HG02588 (cell line): Measurements from ENCODE around the gene ROR1.
"Not testable (repeated sequence)": the region's sequence is repeated elsewhere in the genome, so short reads cannot be mapped to it uniquely, and the experiment has no call there.

Experiments
- ATAC-seq: cut with Tn5 transposase; IDR thresholded peaks from one replicate; pipeline ENCODE4 v1.9.1; 2021; ENCODE audit warnings: mild to moderate bottlenecking, moderate library complexity; ENCODE audit not compliant: unreplicated experiment

Gene ROR1

DNA sequence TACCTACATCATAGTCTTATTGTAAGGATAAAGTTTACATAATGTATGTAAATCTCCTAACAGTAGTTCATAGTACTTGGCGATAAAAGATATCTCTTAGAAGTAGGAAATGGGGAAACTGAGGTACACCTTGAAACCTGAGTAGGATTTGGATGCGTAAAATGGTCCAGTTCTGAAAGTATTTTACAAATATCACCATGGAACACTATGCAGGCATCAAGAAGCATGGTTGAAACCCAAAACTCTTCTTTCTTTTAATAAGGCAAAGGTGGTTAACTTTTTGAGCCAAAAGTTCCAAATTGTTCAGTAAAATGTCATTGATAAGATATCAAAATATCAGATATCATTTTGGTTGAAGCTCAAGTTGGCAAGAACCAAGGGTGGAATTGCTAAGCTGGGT is 46.0 kb downstream of the ROR1 start:
- ATAC-seq, result no peak

DNA sequence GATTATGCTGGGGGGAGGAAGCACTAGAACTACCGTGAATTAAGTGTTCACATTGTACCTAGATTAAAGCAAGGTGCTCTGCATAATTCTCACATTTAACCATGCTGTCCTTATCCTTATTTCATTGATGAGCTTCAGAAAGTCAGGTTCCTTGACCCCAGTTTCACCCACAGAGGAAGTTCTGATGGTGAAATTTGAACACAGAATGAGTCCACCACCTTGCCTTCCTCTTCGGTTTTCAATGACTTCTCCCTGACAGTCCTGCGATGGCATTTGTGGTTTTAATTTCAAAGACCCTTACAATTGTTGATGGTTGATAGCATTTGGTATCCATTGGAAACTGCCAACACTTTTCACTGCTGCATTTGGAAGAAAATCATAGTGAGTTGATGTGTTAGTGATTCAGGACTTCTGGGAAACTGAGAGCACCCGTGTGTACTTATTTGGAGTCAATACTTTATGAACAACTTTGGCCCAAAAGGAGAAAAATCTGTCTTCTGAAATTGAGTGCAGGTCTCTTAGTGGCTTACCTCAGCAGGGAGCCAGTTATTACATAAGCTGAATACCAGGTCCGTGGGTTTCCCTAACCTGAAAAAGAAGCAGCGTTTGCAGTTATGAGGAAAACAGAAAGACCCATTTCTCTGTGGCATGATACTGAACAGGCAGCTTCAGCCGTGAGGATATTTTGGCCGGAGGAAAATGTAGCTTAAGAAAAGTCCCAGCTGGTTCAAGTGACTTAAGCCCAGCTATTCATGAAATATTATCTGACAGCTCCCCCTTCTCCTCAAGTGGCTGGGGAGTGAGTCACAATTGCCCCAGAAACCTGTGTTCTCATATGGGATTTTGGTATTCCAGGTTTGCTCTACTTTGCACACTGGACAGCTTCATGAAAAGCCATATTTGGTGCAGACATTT is 47.5 kb downstream of the ROR1 start:
- ATAC-seq, result no peak

DNA sequence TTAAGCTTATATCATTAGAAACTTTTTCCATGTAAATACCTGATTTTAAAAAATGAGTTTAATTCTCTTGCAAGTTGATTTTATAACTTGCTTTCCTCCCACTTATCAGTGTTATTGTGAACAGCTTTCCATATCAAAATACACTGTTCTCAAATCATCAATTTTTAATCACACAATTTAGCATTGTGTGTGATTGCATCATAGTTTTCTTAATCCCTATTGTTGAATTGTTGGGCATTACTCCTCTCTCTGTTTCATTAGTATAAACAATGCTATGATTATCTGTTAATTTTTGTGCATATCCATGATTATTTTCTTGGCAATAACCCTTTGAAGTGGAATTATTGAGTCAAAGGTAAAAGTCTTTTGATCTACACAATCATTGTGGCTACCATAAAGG is 48.7 kb downstream of the ROR1 start:
- ATAC-seq, result no peak

DNA sequence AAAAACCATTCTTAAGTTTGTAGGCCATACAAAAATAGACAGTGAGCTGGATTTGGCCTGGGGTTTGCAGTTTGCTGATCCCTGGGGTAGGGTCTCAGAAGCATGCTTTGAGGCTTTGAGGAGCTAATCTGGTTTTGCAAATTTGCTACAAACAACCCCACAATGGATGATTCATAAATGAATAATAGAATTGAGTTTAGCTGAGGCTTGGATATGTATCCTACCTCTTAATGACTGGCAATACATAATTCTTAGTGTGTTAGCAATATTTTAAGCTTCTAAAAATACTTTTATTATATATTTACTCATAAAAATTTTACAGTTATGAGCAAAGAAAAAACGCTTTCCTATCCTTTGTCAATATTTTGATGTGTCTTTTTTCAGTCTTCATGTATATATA is 50.6 kb downstream of the ROR1 start:
- ATAC-seq, result no peak

DNA sequence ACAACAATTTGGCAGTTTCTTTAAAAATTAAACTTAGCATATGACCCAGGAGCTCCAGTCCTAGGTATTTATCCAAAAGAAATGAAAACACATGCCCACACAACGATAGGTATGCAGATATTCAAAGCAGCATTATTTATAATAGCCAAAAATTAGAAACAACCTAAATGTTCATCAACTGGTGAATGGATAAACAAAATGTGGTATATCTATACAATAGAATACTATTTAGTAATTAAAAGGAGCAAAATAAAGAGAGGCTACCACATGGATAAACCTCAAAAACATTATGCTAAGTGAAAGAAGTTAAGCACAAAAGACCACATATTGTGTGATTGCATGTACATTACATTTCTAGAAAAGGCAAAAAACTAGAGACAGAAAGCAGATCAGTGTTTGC is 51.3 kb downstream of the ROR1 start:
- ATAC-seq, result no peak

DNA sequence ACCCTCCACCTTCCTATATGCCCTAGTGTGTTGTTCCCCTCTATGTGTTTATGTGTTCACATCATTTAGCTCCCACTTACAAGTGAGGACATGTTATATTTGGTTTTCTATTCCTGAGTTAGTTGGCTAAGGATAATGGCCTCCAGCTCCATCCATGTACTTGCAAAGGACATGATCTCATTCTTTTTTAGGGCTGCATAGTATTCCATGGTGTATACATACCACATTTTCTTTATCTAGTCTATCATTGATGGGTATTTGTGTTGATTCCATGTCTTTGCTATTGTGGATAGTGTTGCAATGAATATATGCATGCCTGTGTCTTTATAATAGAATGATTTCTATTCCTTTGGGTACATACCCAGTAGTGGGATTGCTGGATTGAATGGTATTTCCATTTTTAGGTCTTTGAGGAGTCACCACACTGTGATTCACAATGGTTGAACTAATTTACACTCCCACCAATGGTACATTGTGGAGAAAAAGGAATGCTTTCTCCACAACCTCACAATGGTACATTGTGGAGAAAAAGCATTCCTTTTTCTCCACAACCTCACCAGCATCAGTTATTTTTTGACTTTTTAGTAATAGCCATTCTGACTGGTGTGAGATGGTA is 52.5 kb downstream of the ROR1 start:
- not testable (repeated sequence) for ATAC-seq

DNA sequence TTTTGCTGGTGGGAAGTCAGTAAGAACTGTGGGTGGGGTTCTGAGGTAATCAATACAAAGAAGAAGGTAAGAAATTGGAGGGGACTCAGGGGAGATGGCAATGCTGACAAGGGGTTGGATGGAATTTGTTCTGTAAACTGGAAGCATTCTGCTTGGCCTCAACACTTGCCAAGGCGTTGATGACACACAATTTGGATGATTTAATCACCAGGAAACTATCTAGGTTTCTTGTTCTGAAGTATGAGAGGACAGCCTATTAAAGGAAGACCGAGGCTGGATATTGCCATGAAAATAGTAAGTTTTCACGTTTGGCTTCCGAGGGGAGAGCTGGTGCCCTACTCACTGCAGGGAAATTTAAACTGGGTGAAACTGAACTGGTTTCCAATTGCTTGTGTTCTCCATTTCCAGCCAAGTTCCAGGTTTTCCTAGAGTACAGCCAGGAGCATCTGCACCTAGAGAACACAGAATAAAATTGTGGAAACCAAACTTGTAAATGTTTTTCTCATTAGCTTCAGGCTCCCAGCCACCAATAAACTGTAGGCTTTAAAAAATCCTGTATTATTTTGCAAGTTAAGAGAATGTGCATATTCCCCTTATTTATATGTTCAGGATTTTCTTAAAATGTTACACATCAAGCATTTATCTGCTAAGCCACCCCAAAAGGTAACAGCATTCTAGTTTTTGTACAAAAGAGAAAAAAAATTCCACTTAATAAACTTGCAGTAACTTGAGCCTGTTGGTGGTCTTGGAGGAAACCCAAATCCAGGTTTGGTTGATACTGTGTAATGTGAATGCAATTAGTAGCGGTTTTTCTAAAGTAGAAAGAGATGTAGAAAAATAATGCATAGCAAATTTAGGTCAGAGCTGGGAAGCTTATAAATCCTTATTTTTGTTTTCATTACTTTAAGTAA is 53.8 kb downstream of the ROR1 start:
- no peak for ATAC-seq

DNA sequence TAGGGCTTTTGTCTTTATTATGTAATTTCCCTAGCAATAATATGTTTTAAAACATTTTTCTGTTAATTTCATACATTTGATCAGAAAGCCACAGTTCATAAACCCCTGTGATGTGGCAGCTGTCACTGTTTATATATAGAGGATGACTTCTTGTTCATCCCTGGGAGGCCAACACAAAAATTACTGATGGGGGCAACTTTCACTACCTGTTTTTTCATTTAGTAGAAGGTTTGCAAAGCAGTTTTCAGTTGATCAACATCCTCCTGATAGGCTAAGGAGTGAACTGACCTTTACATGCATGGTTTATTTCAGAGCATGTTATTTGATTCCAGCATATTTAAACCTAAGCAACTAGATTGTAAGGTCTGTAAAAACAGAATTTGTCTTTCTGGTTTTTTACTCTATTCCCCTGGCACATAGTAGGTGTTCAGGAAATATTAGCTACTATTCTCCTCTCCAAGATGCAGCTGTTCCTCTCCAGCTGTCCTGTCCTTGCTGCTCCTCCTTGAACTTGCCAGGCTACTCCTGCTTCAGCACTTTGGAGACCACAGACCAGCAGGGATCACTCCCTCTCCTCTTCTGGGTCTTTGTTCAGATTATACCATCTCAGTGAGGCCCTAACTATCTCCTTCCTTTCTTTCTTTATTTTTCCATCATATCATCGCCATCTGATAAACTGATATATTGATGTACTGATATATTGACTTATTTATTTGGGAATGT is 54.7 kb downstream of the ROR1 start:
- ATAC-seq, result peak; percentile 45

DNA sequence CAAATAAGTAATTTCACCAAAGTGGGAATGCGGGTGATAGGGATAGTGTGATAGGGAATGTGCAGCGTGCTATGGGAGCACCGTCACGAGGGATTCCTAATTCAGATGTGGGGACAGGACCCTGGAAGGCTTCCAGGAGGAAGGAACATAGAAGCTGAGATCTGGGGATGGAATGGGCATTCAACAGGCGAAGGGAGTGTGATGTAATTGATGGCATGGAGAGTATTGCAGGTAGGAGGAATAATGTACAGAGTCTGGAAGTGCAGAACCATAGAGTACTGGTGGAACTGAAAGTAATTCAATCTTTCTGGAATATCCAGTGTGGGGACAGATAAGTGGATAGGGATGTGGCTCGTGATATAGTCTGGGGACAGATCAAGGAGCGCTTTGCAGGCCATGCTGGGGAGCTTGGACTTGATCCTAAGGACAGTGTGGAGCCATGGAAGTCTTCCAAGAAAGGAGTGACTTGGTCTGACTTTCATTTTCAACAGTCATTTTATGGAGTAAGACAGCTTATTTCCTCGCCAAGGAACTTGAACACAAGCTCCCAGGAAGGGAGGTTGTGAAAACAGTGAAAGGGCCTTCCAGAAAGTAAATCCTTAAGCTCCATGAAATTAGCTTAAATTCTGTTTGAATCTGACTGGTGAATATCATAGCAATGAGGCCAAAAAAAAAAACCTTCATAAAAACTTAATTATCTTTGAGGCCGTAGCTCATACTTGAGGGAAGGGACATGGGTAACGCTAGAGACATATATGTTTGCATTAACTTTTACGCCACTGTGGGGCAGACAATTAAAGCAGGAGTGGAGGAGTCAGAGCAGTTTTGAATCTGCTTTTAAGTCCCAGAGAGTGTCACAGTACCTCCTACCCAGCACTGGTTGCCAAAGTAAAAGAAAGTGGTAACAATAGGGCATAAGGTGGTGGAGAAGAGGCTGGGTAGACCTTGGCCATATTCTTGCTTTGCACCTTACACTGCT is 55.8 kb downstream of the ROR1 start:
- no peak for ATAC-seq

DNA sequence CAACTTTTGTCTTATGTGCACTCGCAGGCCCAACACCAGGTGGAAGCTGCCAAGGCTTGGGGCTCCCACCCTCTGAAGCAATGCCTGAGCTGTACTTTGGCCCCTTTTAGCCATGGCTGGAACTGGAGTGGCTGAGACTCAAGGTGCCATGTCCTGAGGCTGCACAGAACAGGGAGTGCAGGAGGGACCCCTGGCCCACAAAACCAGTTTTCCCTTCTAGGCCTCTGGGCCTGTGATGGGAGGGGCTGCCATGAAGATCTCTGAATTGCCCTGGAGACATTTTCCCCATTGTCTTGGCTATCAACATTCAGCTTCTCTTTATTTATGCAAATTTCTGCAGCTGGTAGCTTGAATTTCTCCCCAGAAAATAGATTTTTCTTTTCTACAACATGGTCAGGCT is 57.6 kb downstream of the ROR1 start:
- ATAC-seq, result no peak

DNA sequence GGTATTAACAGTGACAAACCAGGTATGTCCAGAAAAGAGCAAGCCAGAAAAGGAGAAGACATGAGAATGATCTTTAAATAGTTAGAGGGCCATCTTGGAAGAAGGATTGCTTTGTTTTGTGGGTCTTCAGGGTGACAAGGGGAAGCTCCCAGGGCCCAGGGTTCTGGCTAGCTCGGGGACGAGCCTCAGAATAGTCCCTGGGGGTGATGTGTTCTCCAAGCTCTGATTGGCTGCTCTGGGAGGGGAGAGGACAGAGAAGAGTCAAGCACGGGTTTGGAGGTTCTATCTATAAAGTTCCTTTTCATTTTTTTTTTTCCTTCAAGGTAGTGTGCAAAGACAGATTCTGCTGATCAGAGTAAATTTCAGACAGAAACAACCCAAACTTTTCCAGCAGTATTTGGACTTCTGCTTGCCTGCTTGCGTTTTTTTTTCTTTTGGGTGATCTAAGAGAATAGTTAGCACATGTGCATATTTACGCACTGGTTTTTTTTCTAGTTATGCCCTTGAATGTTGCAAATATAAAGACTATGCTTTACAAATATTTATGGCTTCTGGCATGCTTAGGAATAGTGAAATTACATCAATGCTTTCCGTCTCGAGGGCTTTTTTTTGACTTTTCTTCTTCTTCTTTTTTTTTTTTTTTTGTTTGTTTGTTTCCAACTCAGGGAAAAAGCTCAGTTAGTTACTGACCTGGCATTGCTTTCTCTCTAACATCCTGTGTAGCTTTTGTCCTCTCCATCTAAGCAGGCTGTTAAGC is 59.7 kb downstream of the ROR1 start:
- no peak for ATAC-seq

DNA sequence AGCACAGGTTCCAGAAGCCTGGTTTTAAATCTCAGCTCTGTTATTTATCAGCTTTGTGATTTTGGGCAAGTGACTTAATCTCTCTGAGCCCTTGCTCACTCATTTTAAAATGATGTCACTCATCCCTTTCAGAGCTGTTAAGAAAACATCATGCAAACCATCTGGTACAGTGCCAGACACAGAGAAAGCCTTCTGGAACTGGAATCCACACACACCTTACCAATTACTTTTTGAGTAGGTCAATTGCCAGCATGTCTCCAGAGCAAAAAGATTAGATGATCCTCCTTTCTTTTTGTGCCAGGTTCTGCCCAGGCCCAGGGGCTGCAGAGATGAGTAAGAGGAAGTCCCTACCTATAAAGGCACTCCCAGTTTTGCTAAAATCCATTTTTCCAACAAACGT is 61.3 kb downstream of the ROR1 start:
- no peak for ATAC-seq

DNA sequence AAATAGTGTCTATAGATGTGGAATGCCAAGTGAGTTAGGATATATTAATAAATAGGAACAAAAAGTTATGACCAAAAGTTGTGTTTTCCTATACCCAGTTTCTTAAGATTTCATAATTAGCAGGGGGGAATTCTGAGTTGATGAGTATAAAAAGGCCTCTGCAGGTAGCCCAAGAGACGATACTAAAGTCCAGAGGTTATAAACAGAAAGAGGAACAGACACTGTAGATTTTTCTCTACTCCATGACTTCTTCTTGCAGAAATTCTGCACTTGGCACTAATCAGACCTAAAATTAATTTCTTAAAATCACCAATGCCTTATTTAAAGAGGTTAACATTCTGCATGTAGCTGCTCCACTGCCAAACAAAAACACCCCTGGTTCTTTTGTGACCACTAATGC is 62.6 kb downstream of the ROR1 start:
- no peak for ATAC-seq

DNA sequence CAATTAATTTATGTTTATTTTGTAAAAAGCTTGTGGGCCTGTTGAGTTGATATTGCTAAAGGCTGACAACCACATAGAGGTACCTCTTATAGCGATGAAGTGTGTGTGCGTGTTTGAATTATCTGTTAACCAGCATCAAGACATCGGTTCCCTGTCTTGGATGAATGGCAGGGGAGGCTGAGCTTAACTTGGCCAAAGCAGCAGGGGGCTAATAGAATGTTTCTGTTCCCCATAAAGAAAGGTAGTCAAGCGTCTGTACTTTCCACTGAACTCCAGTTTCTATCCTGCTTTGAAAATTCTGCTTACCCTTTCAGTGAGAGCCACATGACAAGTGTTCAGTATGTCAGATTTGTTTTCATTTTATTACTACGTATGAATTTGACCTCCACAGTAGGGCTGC is 63.0 kb downstream of the ROR1 start:
- ATAC-seq, result no peak

DNA sequence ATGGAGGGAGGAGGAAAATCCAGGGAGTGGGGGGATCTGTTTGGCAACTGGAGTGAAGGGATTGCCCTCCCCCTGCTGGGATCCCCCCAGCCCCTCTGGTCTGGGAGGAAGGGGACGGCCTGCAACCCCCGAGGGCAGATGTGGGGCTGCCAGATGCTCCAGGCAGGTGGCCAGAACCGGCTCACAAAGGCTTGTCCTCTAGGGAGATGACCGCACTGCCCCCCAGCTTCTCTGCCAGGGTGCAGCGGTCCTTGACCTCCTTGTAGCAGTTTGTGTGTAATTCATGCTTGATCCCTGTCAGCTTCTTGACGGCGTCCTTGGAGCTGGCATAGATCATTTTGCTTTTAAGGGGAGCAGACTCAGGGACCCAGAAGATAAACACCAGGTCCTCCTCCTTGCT is 69.2 kb downstream of the ROR1 start:
- no peak for ATAC-seq

DNA sequence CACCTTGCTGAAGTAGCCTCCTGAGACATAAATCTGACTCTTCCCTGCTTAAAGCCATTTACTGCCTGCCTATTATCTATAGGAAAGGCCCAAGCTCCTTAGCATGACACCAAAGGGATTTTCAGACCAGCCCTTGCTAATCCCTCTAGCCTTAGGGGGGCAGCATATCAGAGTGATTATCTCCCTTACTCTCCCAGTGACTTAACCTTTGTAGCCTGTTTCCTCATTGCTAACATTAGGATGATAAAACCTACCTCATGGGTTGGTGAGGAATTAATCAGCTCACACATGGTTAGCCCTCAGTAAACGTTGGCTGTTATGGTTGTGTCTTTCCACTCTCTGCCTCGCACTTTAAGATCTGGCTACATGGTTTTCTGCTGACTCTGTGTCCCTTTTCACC is 70.1 kb downstream of the ROR1 start:
- ATAC-seq, result no peak

DNA sequence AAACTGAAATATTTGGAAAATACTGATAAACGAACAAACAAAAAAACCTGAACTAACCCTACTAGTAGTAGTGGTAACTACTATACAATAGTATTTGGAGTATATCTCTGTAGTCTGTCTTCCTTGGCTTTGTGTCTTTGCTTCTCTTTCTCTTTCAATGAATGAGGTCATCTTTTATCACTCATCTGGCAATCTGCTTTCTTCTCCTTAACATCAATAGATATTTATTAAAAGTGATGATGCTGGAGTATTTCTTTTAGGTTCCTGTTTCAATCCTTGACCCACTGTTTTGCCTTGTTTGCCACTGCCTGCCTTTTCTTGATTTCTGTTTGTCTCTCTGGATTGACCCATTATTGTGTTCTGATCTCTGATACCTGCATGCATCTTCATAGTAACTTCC is 71.5 kb downstream of the ROR1 start:
- no peak for ATAC-seq

DNA sequence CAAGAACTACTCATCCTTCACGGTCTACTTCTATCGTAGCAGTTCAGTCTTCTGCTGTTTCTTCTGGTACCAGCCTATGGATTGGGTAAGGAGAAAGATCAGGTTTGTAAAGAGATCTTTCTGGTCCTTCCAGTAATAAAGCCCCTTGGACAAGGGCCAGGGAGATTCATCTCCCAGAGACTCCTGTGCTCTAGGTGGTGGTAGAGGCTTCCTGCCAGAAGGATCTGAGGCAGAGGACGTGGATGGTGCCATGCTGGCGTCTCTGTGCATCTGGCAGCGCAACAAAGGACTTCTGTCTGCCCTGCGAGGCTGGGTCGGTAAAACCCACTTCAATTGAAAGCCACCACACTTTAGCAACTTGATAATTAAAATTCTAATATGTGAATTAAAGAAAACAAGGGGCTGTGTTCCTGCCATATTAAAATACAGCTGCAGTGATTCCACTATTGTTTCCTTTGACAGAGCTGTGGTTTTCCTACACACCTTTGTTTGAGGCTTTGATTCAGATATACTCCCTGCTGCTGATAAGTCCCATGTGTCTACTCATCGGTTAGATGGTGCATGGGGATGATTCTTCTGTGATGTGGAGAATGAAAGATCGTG is 73.6 kb downstream of the ROR1 start:
- no peak for ATAC-seq

DNA sequence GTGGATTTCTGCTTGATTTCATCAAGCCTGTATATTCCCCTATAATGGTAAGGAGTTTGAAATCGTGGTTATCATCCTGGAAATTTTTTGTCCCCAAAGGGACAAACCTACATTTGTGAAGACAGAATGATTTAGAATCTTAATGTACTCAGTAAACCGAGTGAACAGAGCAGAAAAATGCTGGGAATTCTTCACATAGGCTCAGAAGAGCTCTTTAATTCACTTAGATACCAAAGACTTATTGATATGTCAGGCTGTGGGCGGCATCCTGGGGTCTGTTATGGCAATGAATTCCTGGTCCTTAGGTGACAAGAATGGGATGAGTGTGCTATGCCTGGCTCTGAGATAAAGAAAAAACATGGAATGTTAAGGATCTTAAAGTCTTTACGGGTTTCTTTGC is 74.9 kb downstream of the ROR1 start:
- ATAC-seq, result no peak
